Measurements from ENCODE around the gene TMEM106A. TPM values are rescaled to one million over a fixed set of nuclear protein-coding genes. Genes with fewer than 3 reads are reported as not detected.
"Not testable (repeated sequence)": the region's sequence is repeated elsewhere in the genome, so short reads cannot be mapped to it uniquely, and the experiment has no call there.

The TMEM106A gene
- total RNA-seq, 2 experiments from 2014 or later: 5.8 to 7.1 TPM

GRCh38 chr17:43217614-43218087 is 6.0 kb downstream of the TMEM106A start:
- Mint-ChIP-seq H3K9me3 (no peaks in the 10 kb centered on the region), H3K4me3 (no peak overlapping the region), H3K27ac (peak overlapping the region; percentile 75), H3K27me3 (ENCODE audit: low read depth) (no peaks in the 10 kb centered on the region), H3K4me1 (ENCODE audit: low read depth) (peaks cover 37% of the 10 kb centered on the region), H3K36me3 (ENCODE audit: low read depth) (peaks cover 14% of the 10 kb centered on the region)
- intact Hi-C loops (cut with micrococcal nuclease): no loop called here
- peak; percentile 61 for DNase-seq
- CTCF ChIA-PET: interaction anchor here (0.6 to 1.5 kb wide), 4 partner anchors 18 to 96 kb away, joined by 3 to 5 read pairs (median 4); no protein-coding TSS in a partner anchor

DNA sequence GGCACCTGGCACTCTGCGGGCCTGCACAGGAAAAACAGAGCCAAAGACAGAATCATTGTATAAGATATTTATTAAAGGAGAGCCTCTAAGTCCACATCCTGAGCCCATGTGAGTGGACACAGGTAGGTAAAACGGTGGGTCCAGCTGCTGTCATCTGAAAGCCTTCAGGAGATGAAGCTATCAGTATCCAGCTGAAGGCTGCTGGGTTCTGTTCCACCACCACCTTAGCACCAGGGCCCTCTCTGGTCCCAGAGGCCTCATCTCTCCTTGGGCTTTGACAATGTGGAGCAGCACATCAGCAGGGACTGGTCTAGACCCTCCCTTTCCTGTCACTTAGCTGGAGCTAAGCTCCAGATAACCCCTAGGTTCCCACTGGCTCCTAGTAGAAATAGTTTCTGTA is 7.3 kb downstream of the TMEM106A start:
- DNase-seq: no peak
- H3K36me3 Mint-ChIP-seq (ENCODE audit: low read depth): peaks cover 16% of the 10 kb centered on the region
- H3K27ac Mint-ChIP-seq: peak overlapping the region; percentile 53
- peaks cover 28% of the 10 kb centered on the region for H3K4me1 Mint-ChIP-seq (ENCODE audit: low read depth)
- H3K27me3 Mint-ChIP-seq (ENCODE audit: low read depth): no peaks in the 10 kb centered on the region
- intact Hi-C loops (cut with micrococcal nuclease): no loop called here
- no peak overlapping the region for H3K4me3 Mint-ChIP-seq
- CTCF ChIA-PET: interaction anchor here (0.7 to 1.1 kb wide), 2 partner anchors 41 to 195 kb away, joined by 3 to 4 read pairs; no protein-coding TSS in a partner anchor
- H3K9me3 Mint-ChIP-seq: no peaks in the 10 kb centered on the region

DNA sequence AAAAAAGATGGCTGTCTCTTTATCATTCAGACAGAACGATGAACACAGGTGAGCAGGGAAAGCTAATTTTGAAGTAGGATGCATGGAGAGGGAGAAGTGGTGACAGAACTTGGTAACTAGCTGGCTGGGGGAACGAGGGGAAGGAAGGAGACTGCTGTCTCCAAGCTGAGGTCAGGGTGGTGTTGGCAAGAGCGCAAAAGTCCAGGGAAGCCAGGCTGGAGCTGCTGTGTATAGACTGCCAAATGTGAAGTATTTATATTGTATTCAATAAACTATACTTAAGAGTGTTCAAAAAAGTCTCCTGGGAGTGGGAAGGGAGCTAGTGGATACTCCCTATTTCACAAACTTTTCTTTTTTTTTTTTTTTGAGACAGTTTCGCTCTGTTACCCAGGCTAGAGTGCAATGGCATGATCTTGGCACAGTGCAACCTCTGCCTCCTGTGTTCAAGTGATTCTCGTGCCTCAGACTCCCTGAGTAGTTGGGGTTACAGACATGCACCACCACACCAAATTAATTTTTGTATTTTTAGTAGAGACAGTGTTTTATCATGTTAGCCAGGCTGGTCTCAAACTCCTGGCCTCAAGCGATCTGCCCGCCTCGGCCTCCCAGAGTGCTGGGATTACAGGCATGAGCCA is 8.2 kb downstream of the TMEM106A start:
- peaks cover 14% of the 10 kb centered on the region for H3K36me3 Mint-ChIP-seq (ENCODE audit: low read depth)
- intact Hi-C loops (cut with micrococcal nuclease): no loop called here
- CTCF ChIA-PET: interaction anchor here (1.1 kb wide), 1 partner anchor 196 kb away, joined by 4 read pairs; no protein-coding TSS in a partner anchor

GRCh38 chr17:43220511-43221125 is 8.9 kb downstream of the TMEM106A start:
- intact Hi-C loops (cut with micrococcal nuclease): no loop called here
- DNase-seq: no peak
- Mint-ChIP-seq H3K36me3 (ENCODE audit: low read depth) (peaks cover 13% of the 10 kb centered on the region), H3K4me1 (ENCODE audit: low read depth) (peaks cover 27% of the 10 kb centered on the region), H3K27ac (no peak overlapping the region), H3K9me3 (no peaks in the 10 kb centered on the region), H3K27me3 (ENCODE audit: low read depth) (no peaks in the 10 kb centered on the region), H3K4me3 (no peak overlapping the region)
- CTCF ChIA-PET: no interaction called here

More for the DNA sequence above, 8.2 kb downstream of the TMEM106A start:
- no peaks in the 10 kb centered on the region for H3K27me3 Mint-ChIP-seq (ENCODE audit: low read depth)
- no peaks in the 10 kb centered on the region for H3K9me3 Mint-ChIP-seq
- no peak overlapping the region for H3K27ac Mint-ChIP-seq
- H3K4me3 Mint-ChIP-seq: no peak overlapping the region
- peaks cover 28% of the 10 kb centered on the region for H3K4me1 Mint-ChIP-seq (ENCODE audit: low read depth)
- DNase-seq: no peak

DNA sequence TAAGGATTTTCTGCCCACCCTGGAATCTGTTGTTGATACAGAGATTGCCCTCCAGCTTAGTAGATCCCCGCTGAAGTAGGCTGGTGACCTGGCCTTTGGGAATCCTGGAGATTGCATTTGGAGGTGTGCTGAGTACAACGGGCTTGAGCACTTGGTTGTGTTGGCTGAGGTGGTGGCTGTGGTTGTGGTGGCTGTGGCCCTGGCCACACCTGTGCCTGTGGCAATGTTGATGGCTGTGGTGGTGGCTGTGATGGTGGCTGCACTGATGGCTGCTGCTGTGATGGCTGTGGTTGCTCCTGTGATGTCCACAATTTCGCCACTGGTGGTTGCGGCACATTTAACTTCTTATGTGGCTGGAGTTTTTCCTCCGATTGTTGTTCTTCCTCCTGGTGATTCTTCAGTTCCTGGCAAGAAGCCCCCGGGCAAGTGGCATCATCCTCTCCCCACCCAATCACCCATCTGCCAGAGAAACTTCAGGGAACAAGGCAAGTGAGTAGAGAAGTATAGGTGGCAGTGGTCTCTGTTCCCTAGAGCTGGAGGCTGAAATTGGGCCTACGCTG is 12.6 kb downstream of the TMEM106A start:
- CTCF ChIA-PET: no interaction called here
- Mint-ChIP-seq H3K36me3 (ENCODE audit: low read depth) (peaks cover 2% of the 10 kb centered on the region), H3K4me3 (no peak overlapping the region), H3K27me3 (ENCODE audit: low read depth) (no peaks in the 10 kb centered on the region), H3K4me1 (ENCODE audit: low read depth) (peaks cover 3% of the 10 kb centered on the region), H3K27ac (no peak overlapping the region), H3K9me3 (no peaks in the 10 kb centered on the region)
- intact Hi-C loops (cut with micrococcal nuclease): no loop called here
- no peak for DNase-seq

- Mint-ChIP-seq H3K4me1 (ENCODE audit: low read depth) (peaks cover under 1% of the 10 kb centered on the region), H3K36me3 (ENCODE audit: low read depth) (peaks cover 1% of the 10 kb centered on the region), H3K9me3 (no peaks in the 10 kb centered on the region), H3K27me3 (ENCODE audit: low read depth) (no peaks in the 10 kb centered on the region), H3K4me3 (no peak overlapping the region), H3K27ac (no peak overlapping the region)
- intact Hi-C loops (cut with micrococcal nuclease): no loop called here
- DNase-seq: no peak
- CTCF ChIA-PET: no interaction called here
These were observed 14.7 kb downstream of the TMEM106A start for GRCh38 chr17:43226393-43226792.

DNA sequence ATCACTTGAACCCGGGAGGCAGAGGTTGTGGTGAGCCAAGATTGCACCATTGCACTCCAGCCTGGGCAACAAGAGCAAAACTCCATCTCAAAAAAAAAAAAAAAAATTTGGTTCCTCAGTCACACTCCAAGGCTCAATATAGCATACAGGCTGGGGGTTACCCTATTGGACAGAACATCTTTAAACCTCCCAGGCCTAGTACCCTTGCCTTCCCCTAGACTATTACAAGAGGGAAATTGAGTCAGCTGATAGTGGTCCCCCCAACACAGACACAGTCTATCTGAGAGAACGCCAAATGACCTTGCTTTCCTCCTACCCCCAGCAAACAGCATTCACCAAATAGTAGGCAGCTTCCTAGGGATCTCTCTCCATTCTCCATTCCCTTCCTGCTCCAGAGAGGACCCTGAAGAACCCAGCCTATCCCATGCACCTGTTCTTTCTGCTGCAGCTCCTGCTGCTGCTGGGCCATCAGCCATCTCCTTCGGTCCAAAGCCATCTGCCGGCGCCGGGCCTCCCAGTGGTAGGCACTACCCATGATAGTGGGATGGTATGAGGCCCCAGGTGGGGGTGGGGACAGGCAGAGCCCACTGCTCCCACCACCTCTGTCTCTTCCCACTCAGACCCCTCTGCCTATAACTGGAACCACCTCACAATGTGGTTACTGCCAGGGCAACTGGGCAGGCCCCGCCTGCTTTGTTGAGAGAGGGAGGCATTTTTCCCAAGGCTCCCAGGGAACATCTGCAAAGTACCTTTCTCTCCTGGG is 16.5 kb downstream of the TMEM106A start, which contains the start of gene CCDC200:
TSS of gene CCDC200 (minus strand) at position 604 of the 763 bp plus-strand sequence. CDS start at position 535, 69 bp downstream.
- intact Hi-C loops (cut with micrococcal nuclease); DNase-seq; H3K4me3 Mint-ChIP-seq: not testable (repeated sequence)

DNA sequence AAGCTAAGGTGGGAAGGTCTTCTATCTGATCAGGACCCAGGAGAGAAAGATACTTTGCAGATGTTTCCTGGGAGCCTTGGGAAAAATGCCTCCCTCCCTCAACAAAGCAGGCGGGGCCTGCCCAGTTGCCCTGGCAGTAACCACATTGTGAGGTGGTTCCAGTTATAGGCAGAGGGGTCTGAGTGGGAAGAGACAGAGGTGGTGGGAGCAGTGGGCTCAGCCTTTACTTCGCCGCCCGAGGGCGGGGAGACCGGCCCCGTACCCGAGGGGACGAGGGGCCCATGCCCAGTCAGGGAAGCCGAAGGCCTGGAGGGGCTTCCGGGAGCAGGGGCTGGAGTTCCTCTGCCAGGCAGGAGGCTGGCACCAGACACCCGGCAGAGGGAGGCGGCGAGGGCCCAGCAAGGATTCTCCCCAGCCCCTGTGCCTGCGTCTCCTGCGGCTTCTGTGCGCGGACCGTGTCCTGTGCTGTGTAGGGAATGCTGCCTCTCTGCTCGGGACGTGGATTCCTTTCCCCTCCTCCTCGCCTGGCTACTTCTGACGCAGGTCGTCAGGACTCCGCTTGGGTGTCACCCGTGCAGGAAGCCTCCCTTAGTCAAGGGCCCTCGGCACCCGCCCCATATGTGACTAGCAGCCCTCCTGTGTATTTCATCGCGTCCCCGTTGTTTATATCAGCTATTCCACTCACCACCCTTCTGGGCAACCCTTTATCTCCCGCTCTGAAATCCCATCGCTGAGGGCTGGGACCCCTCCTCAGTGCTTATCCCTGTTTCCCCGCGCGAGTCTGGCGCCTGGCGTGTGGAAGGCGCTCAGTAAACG is 19.7 kb downstream of the TMEM106A start:
- H3K27ac Mint-ChIP-seq; H3K27me3 Mint-ChIP-seq (ENCODE audit: low read depth); CTCF ChIA-PET; H3K4me1 Mint-ChIP-seq (ENCODE audit: low read depth); H3K36me3 Mint-ChIP-seq (ENCODE audit: low read depth); intact Hi-C loops (cut with micrococcal nuclease); H3K9me3 Mint-ChIP-seq: not testable (repeated sequence)
- DNase-seq: peak; percentile 5
- peak overlapping the region; percentile 22 for H3K4me3 Mint-ChIP-seq

More for the DNA sequence above, 16.5 kb downstream of the TMEM106A start, which contains the start of gene CCDC200:
- H3K4me1 Mint-ChIP-seq (ENCODE audit: low read depth); H3K27ac Mint-ChIP-seq; H3K27me3 Mint-ChIP-seq (ENCODE audit: low read depth); CTCF ChIA-PET; H3K9me3 Mint-ChIP-seq; H3K36me3 Mint-ChIP-seq (ENCODE audit: low read depth): not testable (repeated sequence)

- DNase-seq: peak; percentile 48
- CTCF ChIA-PET; H3K9me3 Mint-ChIP-seq; H3K4me1 Mint-ChIP-seq (ENCODE audit: low read depth); H3K36me3 Mint-ChIP-seq (ENCODE audit: low read depth); intact Hi-C loops (cut with micrococcal nuclease); H3K27ac Mint-ChIP-seq; H3K27me3 Mint-ChIP-seq (ENCODE audit: low read depth): not testable (repeated sequence)
- H3K4me3 Mint-ChIP-seq: peak overlapping the region; percentile 22
These were observed 20.5 kb downstream of the TMEM106A start for GRCh38 chr17:43232021-43232699.

DNA sequence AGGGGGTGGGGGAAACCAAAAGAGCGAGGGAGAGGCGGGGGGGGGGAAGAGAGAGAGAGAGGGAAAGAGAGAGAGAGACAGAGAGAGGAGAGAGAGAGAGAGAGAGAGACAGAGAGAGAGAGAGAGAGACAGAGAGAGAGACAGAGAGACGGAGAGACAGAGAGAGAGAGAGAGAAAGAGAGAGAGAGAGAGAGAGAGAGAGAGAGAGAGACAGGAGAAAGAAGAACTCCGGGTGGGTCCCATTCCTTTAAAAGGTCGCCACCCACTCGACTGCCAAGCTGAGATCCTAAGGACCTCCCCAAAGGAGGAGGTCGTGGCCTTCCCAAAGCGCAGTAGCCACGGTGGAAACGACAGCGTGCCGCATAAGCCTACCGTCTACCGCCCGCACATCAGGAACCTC is 21.6 kb downstream of the TMEM106A start:
- H3K27ac Mint-ChIP-seq; H3K9me3 Mint-ChIP-seq; H3K36me3 Mint-ChIP-seq (ENCODE audit: low read depth); intact Hi-C loops (cut with micrococcal nuclease); H3K27me3 Mint-ChIP-seq (ENCODE audit: low read depth); H3K4me3 Mint-ChIP-seq; CTCF ChIA-PET; DNase-seq; H3K4me1 Mint-ChIP-seq (ENCODE audit: low read depth): not testable (repeated sequence)

GRCh38 chr17:43233877-43234276 is 22.2 kb downstream of the TMEM106A start, which contains the start of gene RNU2-1:
RNU2-1 (minus strand) TSS chr17:43233977.
- H3K36me3 Mint-ChIP-seq (ENCODE audit: low read depth); H3K4me1 Mint-ChIP-seq (ENCODE audit: low read depth); H3K27ac Mint-ChIP-seq; DNase-seq; intact Hi-C loops (cut with micrococcal nuclease); H3K9me3 Mint-ChIP-seq; H3K27me3 Mint-ChIP-seq (ENCODE audit: low read depth); H3K4me3 Mint-ChIP-seq; CTCF ChIA-PET: not testable (repeated sequence)

Data from activated naive CD4-positive, alpha-beta T cell treated with anti-CD3 and anti-CD28 coated beads for 36 hours (primary cell).